HG02571 (cell line): ENCODE measurements around the gene TMEM154.

Experiments
- ATAC-seq: cut with Tn5 transposase; IDR thresholded peaks from one replicate; pipeline ENCODE4 v1.9.1; 2021; ENCODE audit warnings: mild to moderate bottlenecking, moderate library complexity; ENCODE audit not compliant: unreplicated experiment

TMEM154 gene, protein sequence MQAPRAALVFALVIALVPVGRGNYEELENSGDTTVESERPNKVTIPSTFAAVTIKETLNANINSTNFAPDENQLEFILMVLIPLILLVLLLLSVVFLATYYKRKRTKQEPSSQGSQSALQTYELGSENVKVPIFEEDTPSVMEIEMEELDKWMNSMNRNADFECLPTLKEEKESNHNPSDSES

DNA sequence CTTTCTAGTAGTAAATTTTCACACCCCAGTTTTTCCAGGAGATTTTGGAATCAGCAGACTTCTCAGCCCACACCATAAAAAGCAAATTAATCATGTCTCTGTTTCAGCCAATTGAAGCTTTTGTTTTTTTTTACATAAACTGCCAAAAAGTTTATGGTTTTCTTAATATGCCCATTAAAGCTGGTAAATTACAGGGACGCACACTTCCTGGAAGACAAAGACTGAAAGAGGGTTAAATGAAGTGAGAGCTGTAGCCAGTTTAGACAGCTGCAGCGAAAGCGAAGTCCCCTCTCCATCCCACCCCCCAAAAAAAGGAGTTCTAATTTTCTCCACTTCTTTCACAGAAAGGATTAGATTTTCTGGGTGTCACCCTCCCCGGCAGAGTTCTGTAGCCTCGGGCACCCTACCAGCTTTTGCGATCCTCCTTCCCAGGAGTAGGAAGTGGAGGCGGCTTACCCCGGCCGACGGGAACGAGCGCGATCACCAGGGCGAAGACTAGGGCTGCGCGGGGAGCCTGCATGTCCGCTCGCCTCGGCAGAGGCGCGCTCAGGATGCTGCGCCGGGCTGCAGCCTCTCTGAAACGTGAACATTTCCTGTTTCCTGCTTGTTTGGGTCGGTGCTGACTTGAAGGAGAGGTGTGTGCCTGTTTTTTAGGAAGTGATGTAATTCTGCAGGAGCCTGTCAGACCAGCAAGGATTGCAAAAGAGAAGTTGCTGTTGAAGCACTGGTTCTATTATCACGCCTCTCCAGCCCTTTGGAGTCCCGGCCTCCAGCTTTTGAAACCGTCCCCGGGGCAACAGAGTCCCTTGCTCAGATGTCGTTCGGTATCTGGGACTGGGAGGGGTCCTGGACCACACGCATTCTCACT, at the start of gene TMEM154:
TMEM154 (minus strand) TSS at position 584 of the 868 bp plus-strand sequence; CDS start at position 520, 64 bp downstream.
- peak; percentile 66 for ATAC-seq

DNA sequence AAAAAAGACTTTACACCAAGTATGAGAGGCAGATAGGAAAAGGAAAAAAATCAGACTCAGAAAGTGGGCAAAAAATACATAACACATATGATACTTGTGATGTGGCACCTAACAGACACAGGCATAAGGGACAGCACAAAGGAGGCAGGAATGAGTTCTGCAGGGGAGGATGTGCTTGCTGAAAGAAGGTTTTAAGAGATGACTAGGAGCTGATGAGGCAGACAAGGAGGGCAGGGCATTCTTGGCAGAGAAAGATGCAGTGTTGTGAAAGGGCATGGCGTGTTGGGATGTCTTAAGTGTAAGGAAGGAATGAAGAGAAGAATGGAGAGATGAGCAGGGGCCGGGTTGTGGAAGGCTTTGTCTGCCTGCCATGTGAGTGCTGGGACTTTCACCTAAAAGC, 49.7 kb upstream of the TMEM154 start:
- ATAC-seq = no peak

DNA sequence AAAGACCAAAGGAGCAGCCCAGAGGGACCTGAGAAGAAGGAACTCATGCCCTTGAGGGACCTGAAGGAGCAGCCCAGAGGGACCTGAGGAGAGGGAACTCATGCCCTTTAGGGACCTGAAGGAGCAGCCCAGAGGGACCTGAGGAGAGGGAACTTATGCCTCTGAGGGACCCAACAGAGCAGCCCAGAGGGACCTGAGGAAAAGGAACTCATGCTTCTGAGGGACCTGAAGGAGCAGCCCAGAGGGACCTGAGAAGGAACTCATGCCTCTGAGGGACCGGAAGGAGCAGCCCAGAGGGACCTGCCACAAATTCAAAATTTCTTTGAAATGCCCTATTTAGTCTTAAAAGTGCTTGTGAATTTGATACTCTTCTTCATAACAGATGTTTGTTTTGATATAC, 48.5 kb upstream of the TMEM154 start:
- ATAC-seq = no peak

DNA sequence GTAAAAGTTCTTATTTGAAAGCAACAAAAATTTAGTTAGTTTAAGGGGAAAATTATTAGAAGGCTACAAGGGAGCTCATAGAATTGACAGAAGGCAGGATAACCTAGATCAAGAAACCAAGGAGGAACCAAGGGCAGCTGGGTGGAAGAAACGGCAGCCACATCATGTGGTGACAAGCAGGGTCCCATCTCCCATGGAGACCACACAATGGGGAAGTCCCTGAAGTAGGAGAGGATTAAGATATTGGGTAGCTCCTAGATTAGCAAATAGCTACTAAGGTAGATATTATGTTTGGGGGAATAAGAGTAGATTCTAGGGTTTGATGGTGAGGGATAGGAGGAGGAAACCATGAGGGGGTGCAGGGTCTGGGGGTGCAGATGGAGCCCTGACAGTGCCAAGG, 48.0 kb upstream of the TMEM154 start:
- ATAC-seq = no peak

DNA sequence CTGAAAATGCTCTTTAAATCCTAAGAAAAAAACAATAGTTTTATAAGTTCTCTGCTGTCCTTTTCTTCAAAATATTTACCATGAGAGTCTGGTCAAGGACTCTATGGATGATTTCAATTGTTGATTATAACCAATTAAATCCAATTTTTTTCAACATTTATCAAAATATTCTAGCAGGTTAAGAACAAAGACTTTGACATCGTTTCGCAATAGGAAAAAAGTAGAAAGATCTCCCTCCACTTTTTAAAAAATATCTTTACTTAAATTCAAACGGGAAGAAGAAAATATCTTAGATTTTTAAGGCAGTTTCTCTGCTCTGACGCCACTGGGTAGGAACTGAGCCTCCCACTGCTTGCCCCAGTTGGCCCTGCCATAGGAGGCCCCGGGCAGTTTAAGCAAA, 44.7 kb upstream of the TMEM154 start:
- ATAC-seq = no peak

DNA sequence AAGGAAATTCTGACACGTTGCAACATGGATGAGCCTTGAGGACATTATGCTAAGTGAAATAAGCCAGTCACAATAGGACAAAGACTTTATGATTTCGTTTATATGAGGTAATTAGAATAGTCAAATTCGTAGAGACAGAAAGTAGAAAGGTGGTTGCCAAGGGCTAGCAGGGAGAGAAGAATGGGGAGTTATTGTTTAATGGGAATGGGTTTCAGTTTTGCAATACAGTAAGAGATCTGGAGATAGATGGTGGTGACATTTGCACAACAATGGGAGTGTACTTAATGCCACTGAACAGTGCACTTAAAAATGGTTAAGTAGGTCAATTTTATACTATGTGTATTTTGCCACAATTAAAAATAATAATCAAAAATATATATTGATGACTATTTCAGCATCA, 43.4 kb upstream of the TMEM154 start:
- ATAC-seq = no peak

DNA sequence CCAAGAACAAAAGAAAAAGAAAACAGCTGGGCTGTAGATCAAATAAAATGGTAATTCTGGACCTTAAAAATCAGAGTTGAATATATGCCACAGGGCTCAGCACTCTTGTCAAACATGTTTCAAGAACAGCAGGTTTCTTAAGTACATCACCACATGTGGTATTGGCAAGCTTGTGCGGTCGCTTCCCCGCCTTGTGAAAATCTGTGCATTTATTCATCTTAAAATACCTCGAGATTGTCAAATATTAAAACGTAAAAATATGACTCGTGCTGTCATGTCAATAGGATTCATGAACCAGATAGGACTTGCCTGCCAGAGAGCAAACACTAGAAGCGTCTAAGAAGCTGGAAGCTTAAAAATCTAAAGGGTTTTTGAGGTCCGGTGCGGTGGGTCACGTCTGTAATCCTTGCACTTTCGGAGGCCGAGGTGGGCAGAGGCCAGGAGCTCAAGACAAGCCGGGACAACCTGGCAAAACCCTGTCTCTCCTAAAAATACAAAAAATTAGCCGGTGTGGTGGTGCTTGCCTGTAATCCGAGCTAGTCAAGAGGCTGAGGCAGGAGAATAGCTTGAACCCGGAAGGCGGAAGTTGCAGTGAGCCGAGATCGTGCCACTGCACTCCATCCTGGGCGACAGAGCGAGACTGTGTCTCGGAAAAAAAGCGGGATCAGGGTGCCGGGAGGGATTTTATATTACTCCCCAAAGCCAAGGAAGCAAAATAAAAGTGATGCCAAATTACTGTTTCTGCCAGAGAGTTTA, 40.2 kb upstream of the TMEM154 start:
- ATAC-seq = no peak

DNA sequence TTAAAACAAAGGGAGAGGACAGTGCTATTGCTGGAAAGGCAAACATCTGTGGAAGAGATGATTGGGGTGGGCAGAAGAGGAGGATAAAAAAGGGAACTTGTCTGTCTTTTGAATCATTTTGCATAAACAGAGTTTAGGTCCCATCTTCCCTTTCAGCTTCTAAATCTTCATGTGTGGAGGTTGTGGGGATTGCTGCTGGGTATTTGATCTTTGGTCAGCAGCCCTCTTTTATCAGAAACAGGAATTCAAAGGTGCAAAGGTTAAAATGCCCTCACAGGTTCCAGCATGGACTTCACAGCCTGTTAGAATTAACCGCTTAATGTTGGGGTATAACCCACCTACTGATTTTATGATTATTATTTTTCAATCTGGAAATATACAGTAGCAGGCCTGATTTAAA, 39.5 kb upstream of the TMEM154 start:
- ATAC-seq = no peak

DNA sequence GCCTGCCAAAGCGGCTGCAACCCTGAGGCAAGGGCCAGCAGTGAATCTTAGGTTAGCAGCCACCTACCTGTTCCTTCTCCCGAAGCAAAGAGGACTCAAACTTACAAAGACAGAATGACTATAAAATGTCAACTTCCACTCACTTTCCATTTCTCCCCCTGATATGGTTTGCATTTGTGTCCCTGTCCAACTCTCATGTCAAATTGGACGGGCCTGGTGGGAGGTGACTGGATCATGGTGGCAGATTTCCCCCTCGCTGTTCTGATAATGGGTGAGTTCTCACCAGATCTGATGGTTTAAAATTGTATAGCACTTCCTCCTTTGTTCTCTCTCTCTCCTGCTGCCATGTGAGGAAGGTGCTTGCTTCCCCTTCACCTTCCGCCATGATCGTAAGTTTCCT, 35.3 kb upstream of the TMEM154 start:
- ATAC-seq = no peak

DNA sequence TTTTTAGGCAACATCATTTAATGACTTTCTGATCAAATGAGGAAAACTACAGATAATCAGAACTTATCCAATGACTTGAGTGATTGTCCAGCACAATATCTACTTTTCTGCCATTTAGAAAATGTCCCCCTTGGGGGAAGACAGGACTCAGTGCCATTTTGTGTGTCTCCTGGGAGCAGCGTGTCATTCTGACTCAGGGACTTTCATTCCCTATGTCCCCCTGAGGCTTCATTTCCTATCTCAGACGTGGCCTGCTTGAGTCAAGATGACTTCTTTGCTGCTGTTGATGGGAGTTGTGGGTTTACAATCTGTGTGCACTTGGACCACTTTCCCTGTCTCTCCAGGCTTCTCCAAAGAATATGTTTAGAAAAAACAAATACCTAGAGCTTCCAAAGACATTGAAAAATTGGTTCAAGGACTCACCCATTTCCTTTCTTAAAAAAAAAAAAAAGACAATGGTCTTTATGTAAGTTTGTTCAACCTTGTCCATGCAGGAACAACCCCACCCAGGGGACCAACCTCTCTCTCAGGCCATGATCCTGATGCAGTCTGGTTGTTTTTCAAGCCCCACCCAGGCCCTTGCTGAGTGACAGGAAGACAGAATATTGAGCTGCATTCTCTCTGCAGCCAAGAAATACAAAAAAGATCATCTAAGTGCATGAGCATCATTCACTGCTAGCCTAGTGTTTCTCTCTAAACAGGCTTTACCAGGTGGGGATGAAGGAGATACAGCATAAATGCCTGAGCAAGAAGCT, 34.3 kb upstream of the TMEM154 start:
- no peak for ATAC-seq

DNA sequence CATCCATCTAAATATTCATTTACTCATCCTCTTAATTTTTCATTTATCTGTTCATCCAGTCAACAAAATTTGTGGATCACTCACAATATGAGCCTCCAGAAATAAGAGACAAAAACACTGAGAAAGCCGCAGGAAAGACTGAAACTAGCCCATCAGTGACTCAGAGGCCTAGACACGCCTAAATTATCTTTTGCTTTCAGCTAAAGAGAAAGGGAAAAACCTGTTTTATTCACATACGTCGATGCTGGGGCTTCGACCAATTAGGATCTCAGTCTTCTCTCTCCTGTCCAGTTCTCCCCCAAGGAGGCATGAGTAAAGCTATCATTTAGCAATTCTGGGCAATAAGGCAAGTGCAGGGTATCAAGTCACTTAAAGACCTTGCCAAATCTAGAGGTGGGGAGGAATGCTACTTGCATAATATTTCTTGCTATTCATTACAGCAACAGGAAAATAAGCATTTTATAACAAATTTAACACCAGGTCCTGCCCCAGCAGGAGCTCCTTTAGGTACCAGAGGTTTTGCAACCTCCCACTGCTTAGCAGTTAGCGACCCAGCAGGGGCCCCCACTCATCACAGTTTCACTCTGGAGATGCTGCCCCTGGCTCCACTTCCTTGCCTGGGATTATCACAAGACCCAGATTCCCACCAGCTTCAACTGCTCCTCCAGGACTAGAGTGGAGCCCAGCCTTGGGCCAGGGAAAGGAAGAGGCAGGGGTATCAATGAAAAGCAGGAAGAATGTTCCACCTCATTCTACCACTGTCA, 30.1 kb upstream of the TMEM154 start:
- no peak for ATAC-seq

DNA sequence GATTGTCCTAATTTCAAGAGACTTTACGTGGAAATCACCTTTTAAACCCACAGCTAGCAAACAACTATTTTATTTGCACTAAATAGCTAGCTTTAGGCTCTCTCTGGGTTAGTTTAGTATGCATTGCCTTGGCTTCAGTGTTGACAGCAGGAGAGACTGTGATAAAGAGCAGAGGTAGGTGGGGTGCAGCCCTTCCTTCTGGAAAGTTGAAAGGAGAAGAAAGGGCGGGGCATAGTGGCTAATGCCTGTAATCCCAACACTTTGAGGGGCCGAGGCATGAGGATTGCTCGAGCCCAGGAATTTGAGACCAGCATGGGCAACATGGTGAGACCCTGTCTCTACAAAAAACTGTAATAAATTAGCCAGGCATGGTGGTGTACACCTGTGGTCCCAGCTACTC, 29.0 kb upstream of the TMEM154 start:
- ATAC-seq = no peak

DNA sequence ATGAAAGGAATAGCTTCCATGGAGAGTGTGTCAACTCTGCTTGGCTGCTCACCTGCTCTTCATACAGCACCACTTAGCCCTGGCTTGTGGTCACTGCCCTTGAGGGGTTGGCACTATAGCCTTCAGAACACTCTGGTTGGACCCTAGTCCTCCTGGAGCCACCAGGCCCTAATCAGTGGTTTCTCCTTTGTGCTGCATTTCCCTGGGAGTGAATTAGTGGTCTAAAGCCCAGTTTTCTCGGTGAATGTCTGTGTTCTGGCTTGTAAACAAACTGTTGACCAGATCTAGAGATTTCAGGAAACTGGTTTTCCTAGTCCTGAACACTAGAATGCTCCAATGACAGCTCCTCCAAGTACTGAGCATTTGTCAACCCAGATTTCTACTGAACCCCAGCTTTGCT, 28.6 kb upstream of the TMEM154 start:
- ATAC-seq = no peak

DNA sequence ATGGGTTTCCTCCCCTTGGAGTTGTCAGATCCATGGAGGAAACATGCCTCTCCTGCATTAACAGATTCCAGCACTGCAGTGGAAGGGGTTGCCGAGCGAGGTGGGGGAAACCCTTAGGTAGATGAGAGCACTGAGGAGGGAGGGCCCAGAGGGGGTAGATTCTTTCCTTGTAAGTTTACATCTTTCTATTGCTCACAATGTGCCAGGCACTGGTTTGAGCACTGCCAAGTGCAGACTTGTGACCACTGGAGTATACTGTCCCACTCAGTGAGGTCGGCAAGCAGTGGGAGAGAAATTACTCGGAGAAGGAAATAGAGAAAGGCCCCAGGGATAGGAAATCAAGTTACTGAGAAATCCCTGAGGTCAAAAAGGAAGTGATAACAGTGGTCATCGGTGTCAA, 27.8 kb upstream of the TMEM154 start:
- no peak for ATAC-seq

DNA sequence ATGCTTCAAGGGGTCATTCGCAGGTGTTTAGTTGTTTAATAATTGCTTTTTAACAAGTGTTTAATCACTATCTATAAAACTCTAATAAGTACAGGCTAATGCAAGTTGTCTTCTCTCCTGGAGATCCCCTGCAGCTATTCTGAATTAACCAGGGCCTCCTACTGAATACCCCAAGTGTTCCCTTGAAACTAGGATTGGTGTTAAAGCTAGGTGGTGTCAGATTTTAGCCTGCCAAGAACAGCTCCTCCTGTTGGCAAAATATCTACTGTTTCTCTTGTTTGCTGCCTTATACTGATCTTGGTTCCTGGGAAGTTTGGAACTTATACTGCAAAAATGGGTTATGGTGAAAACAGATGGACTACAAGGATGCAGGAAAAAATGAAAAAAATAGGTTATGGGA, 26.1 kb upstream of the TMEM154 start:
- ATAC-seq = no peak

DNA sequence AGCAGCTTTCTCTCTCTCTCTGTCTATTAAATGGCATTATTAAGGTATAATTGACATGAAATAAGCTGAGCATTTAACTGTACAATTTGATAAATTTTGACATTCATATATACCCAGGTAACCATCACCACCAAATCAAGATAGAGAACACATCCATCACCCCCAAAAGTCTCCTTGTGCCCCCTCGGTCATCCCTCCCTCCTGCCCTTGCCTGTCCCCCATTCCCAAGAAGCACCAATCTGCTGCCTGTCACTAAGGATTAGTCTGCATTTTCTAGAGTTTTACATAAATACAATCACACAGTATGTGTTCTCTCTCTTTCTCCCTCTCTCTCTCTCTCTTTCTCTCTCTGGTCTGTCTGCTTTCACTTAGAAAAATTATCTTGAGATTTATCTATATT, 25.0 kb upstream of the TMEM154 start:
- ATAC-seq = no peak

DNA sequence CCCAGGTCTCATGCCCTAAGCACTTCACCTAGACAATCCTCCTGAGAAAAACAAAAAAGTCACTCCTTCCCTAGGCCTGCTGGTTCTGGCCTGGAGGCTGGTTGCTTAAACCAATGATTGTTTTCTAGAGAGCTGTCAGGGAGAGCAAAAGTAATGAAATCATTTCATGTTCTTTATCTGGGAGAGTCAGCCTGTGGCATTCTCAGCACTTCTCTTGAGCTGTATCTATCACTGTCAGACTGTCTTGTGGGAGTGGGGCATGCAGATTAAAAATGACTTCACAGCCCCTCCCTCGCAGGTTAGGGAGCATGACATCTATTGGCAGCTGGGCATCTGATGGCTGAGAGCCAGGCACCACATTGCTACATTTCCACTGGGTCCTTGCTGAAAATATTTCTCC, 20.4 kb upstream of the TMEM154 start:
- ATAC-seq = no peak

DNA sequence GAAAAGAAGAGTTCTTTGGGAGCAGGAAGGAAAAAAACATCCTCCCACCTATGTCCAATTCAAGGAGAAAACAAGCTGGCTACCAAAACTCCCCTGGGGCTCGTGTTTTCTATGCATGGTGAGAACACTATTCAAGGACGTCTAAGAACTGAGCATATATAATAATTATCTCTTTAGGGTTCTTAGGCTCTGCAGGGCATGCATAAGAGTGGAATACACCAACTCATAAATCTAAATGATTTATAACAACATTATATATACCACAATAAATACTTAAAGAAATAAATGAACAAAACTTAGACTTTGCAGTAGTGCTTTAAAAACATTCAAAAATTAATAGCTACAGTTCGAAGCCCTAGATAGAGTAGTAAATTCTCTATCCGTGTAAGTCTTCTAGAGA, 19.5 kb upstream of the TMEM154 start:
- no peak for ATAC-seq

DNA sequence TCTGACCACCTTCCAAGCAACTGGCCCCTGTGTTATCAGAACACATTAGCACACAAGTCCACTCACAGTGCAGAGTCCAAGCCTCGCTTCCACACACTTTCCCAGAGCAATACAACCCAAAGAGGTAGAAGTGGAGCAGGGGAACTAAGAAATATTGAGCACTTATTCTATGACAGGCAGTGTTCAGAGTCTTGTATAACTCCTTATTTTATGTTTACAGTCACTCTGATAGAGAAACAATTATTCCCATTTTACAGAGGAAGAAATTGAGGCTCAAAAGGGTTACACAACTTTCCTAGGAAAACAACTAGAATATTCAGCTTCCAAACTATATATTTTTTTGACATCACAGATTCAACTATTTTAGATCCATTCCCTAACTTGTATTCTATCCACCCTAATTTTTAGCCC, 18.3 kb upstream of the TMEM154 start:
- ATAC-seq = no peak

DNA sequence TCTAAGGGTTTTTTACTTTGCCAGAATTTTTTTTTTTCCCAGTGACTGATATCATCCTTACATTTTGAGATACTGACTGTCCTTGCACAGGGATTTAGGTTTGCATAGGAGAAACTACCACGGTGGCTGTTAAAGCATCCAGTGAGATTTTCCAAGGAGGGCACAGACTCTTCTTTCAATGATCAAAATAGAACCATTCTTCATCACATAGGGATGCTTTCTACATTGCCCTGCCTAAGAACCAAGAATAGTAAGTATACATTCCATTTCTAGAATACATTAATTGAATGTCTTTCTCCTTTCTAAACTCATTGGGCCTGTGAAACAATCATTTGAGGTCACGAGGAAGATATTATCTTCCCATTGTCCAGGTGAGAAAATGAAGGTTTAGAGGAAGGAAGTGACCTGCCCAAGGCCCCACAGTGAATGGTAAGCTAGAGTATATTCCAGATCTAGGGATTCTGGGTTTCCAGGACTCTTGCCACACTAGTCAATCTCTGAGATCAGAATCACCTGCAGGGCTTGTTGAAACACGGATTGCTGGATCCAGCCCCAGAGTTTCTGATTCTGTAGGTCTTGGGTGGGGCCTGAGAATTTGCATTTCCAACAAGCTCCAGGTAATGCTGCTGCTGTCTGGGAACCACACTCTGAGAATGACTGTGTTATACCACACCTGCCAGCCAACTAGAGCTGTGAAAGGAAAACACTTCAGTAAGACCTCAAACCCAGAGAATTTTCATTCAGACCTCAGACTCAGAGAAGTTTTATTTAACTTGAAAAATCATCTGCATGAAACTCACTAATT, 17.7 kb upstream of the TMEM154 start:
- ATAC-seq = peak; percentile 12
